ENCODE data around the gene ATP6V1G2.

- TF ChIP-seq, protein P1, sequence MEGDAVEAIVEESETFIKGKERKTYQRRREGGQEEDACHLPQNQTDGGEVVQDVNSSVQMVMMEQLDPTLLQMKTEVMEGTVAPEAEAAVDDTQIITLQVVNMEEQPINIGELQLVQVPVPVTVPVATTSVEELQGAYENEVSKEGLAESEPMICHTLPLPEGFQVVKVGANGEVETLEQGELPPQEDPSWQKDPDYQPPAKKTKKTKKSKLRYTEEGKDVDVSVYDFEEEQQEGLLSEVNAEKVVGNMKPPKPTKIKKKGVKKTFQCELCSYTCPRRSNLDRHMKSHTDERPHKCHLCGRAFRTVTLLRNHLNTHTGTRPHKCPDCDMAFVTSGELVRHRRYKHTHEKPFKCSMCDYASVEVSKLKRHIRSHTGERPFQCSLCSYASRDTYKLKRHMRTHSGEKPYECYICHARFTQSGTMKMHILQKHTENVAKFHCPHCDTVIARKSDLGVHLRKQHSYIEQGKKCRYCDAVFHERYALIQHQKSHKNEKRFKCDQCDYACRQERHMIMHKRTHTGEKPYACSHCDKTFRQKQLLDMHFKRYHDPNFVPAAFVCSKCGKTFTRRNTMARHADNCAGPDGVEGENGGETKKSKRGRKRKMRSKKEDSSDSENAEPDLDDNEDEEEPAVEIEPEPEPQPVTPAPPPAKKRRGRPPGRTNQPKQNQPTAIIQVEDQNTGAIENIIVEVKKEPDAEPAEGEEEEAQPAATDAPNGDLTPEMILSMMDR (IDR thresholded peaks at IDR 0.05), result no peak
- TF ChIP-seq POLR2A (IDR thresholded peaks at IDR 0.05) (no peak), EP300 (IDR thresholded peaks at IDR 0.05; ENCODE audit: low read depth) (no peak)
Measured at GRCh38 chr6:31531162-31531561, 15.2 kb downstream of the ATP6V1G2 start.
